Loucy (cell line): ENCODE data around the gene GGT5.

Source experiments
- EZH2phosphoT487 ChIP-seq: fragments of 200-600 bp; IDR thresholded peaks from 2 replicates; pipeline ENCODE4 v1.6.1; 2018; ENCODE audit warnings: antibody characterized with exemption, mild to moderate bottlenecking, moderate library complexity, borderline replicate concordance
- TF ChIP-seq, protein P1 (sequence below): fragments of 200-600 bp; sonication (generic); conservative IDR thresholded peaks from 2 replicates; pipeline ENCODE4 v1.5.1; 2014; ENCODE audit warnings: mild to moderate bottlenecking, antibody characterized with exemption, low read length

DNA sequence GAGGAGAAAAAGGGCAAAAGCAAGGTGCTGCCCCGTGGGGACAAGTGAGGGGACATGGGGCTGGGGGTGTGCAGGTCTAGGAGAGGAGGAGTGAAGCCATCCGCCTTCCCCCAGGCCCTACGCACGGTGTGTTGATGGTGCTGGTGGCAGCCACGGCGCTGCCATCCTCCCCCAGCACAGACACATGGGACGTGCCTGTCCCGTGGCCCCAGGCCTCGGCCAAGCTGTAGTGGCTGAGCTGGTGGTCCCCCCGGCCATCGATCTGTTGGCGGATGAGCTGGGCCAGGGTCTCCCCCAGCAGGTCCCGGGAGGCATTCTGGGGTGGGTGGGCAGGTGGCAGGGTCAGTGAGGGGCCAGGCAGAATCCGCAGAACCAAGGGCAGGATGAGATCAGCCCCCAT lies 18.9 kb downstream of the GGT5 start:
- TF ChIP-seq, protein P1, sequence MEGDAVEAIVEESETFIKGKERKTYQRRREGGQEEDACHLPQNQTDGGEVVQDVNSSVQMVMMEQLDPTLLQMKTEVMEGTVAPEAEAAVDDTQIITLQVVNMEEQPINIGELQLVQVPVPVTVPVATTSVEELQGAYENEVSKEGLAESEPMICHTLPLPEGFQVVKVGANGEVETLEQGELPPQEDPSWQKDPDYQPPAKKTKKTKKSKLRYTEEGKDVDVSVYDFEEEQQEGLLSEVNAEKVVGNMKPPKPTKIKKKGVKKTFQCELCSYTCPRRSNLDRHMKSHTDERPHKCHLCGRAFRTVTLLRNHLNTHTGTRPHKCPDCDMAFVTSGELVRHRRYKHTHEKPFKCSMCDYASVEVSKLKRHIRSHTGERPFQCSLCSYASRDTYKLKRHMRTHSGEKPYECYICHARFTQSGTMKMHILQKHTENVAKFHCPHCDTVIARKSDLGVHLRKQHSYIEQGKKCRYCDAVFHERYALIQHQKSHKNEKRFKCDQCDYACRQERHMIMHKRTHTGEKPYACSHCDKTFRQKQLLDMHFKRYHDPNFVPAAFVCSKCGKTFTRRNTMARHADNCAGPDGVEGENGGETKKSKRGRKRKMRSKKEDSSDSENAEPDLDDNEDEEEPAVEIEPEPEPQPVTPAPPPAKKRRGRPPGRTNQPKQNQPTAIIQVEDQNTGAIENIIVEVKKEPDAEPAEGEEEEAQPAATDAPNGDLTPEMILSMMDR = no peak
- no peak for TF ChIP-seq EZH2phosphoT487
